Measurements from ENCODE around the gene ABCB11. TPM values are rescaled to one million over a fixed set of nuclear protein-coding genes. Genes with fewer than 3 reads are reported as not detected.

Gene ABCB11
- total and polyA plus RNA-seq, 2 of the 4 experiments (the other 2 are of a cell fraction): not detected

- Histone ChIP-seq H2AK5ac (ENCODE audit: low read depth, low read length) (no peak overlapping the region), H4K20me1 (ENCODE audit: insufficient read depth, low read length) (no peaks in the 10 kb centered on the region), H3K56ac (ENCODE audit: extremely low read depth, insufficient read depth, low read length) (no peak overlapping the region), H3K4me3 (ENCODE audit: insufficient read depth, low read depth, low read length) (no peak overlapping the region), H3K23ac (ENCODE audit: low read depth, low read length) (no peak overlapping the region), H3K4me2 (ENCODE audit: low read depth, low read length) (no peak overlapping the region), H2BK15ac (ENCODE audit: low read depth, low read length) (no peak overlapping the region), H2BK120ac (ENCODE audit: low read depth, low read length) (no peak overlapping the region), H3K36me3 (ENCODE audit: control insufficient read depth, insufficient read depth, low read length) (no peaks in the 10 kb centered on the region), H2BK20ac (ENCODE audit: low read depth, low read length) (no peak overlapping the region), H3K9ac (ENCODE audit: low read depth, low read length) (no peak overlapping the region), H4K8ac (ENCODE audit: low read depth in 2 of 2, low read length in 2 of 2) (no peak overlapping the region), H3K4me1 (ENCODE audit: control insufficient read depth, insufficient read depth, low read length) (no peaks in the 10 kb centered on the region), H2AK9ac (replicated peaks; ENCODE audit: low read depth, low read length, poor library complexity) (no peak overlapping the region), H3K4ac (ENCODE audit: low read depth, low read length) (no peak overlapping the region), H3K9me3 (ENCODE audit: control insufficient read depth, insufficient read depth, low read length) (no peaks in the 10 kb centered on the region), H2AFZ (replicated peaks; ENCODE audit: low read length, poor library complexity) (no peak overlapping the region), H4K91ac (ENCODE audit: insufficient read depth, low read depth, low read length) (no peak overlapping the region), H3K79me1 (ENCODE audit: low read depth in 1 of 2, low read length in 2 of 2) (no peaks in the 10 kb centered on the region), H3K9me1 (ENCODE audit: insufficient read depth, low read length) (no peaks in the 10 kb centered on the region), H3K14ac (replicated peaks; ENCODE audit: low read depth, low read length) (no peak overlapping the region), H3K27ac (ENCODE audit: insufficient read depth, low read length) (no peak overlapping the region), H4K5ac (ENCODE audit: low read depth, low read length) (no peak overlapping the region), H3K27me3 (ENCODE audit: control insufficient read depth, insufficient read depth, low read length) (no peaks in the 10 kb centered on the region), H2BK5ac (ENCODE audit: low read depth, low read length, poor library complexity, severe bottlenecking) (no peak overlapping the region), H3K18ac (ENCODE audit: low read depth, low read length) (no peak overlapping the region)
- dilution Hi-C loops (cut with HindIII; ENCODE audit: low sequenced_read_pairs, unreplicated experiment) (no loop called here), in situ Hi-C loops (cut with MboI; ENCODE audit: low sequenced_read_pairs) (no loop called here), intact Hi-C loops (cut with micrococcal nuclease) (no loop called here)
- TF ChIP-seq RAD21 (IDR thresholded peaks at IDR 0.05; ENCODE audit: low read length) (no peak), NFE2L2 (IDR thresholded peaks at IDR 0.05; ENCODE audit: low read depth, low read length) (no peak), CEBPB (IDR thresholded peaks at IDR 0.05; ENCODE audit: low read depth, low read length) (no peak), MAZ (IDR thresholded peaks at IDR 0.05; ENCODE audit: borderline replicate concordance, low read depth, low read length) (no peak), RCOR1 (IDR thresholded peaks at IDR 0.05; ENCODE audit: insufficient replicate concordance, low read length) (no peak), SMC3 (IDR thresholded peaks at IDR 0.05; ENCODE audit: low read depth, low read length) (no peak), BHLHE40 (IDR thresholded peaks at IDR 0.05; ENCODE audit: low read depth, low read length) (no peak), CHD1 (IDR thresholded peaks at IDR 0.05; ENCODE audit: low read depth, low read length) (no peak), RFX5 (IDR thresholded peaks at IDR 0.05; ENCODE audit: low read depth, low read length) (no peak), CTCF (conservative IDR thresholded peaks at IDR 0.05; ENCODE audit: low read depth, low read length) (no peak)
- TF ChIP-seq, protein P1, sequence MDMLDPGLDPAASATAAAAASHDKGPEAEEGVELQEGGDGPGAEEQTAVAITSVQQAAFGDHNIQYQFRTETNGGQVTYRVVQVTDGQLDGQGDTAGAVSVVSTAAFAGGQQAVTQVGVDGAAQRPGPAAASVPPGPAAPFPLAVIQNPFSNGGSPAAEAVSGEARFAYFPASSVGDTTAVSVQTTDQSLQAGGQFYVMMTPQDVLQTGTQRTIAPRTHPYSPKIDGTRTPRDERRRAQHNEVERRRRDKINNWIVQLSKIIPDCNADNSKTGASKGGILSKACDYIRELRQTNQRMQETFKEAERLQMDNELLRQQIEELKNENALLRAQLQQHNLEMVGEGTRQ (IDR thresholded peaks at IDR 0.05; ENCODE audit: low read depth, low read length): no peak
- TF ChIP-seq, protein P2, sequence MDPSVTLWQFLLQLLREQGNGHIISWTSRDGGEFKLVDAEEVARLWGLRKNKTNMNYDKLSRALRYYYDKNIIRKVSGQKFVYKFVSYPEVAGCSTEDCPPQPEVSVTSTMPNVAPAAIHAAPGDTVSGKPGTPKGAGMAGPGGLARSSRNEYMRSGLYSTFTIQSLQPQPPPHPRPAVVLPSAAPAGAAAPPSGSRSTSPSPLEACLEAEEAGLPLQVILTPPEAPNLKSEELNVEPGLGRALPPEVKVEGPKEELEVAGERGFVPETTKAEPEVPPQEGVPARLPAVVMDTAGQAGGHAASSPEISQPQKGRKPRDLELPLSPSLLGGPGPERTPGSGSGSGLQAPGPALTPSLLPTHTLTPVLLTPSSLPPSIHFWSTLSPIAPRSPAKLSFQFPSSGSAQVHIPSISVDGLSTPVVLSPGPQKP (IDR thresholded peaks at IDR 0.05; ENCODE audit: borderline replicate concordance, low read depth, low read length): no peak
- POLR2A ChIA-PET (ENCODE audit: unreplicated experiment): no interaction called here
- ATAC-seq (ENCODE audit: low read depth) (no peak), DNase-seq (no peak)
- BruUV-seq (replicated peaks): no TSS peak
- CTCF ChIA-PET: no interaction called here
- WGBS, 2 experiments (ENCODE audit: extremely low coverage in 2 of 2, insufficient read length in 1 of 2): no CpG with 5 or more reads among the region's 1 CpG
Observed at GRCh38 chr2:169005994-169006393, 25.1 kb downstream of the ABCB11 start.

Data from IMR-90 (cell line).